NCI-H1048 (cell line): ENCODE results near the gene RBM5.

ENCODE experiments used
- DNase-seq: peaks from one replicate; lab custom pipeline; 2025; lab: John Stamatoyannopoulos, UW

Gene RBM5

DNA sequence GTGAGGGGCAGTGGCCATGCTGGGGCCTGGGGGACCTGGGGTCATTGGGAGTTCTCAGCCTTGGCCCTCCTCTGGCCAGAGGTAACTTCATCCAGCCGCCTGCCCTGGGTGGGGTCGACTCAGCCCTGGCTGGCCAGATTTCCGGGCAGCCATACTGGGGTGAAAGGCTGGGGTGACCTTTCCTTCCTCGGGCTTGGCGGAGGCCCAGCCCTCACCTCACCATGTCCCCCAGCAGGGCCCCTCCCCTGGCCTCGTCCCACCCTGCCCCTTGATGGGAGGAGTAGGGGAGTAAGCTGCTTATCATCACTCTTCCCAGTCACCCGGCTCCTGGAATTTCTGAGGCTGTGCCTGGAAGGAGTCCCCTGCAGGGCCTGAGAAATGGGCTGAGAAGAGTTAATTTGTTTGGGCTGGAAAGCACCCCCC is 71.9 kb downstream of the RBM5 start:
- DNase-seq, result no peak

DNA sequence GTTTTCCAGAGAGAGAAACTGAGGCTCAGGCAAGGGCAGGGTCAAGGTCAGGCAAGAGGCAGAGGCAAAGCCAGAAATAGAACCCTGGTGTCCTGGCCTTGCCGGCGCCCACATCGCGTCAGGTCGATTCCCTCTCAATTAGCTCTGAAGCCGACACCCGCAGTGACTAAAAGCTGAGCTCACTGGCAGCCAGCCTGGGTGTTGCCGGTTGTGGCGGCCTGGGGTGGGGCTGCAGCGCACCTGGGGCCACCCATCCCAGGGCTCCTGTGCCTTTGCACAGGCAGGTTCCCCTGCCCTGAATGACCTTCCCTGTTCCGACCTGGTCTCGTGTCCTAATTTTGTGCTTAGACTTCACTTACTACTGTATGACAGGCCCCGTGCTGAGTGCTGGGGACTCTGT is 72.6 kb downstream of the RBM5 start:
- DNase-seq, result no peak

DNA sequence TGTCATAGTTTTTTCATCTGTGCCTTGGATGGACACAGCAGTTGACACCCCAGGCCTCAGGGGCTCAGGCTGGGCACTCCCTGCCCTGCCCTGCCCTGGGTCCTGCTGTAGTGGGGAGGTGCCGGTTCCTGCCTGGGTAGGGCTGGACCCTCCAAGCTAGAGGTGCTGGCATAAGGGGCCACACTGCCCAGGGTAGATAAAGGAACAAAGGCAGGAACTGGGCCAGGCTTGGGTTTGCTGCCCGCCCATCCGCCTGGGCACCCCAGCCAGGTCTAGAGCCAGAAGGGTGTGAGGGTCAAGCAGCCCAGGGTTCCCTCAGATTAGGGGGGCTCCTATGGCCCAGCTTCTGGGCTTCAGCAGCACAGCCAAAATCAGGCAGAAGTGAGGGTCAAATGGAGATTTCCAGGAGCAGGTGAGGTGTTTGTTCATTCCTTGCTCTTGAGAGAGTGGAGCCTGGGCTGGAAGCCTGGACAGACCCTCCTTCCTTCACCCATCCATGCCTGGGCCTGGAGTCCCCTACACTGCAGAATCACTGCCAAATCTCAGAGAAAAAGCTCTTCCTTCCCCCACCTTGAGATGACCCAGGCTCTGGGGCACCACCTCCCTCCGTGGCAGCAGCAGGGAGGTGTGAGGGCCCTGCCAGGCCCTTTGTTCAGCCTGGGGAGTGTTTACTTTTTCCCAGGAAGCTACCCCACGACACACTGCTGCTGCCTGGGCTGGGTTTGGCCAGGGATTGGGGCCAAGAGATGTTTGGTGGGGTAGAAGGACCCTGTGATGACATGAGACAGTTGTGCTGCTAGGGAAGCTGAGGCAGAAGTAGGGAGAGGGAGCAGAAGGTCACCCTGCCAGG is 73.5 kb downstream of the RBM5 start:
- no peak for DNase-seq

- DNase-seq, result no peak
Measured at GRCh38 chr3:50163572-50164455, 75.1 kb downstream of the RBM5 start.

DNA sequence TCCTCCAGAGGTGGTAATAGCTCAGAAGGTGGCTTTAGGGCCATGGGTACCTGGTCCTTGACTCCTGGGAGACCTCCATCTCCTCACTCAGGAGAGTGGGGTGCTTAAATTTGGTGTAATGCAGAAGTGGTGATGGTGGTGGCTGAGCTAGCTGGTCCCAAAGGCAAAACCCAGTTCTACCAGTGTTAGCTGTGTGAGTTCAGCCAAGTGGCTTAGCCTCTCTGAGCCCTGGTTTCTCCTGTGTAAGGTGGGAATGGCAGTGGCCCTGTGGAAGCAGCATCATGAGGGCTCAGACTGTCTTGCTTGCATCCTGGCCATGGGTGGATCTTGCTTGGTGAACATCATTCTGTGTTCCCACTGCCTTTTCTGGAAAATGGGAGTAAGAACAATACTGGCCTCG is 75.8 kb downstream of the RBM5 start:
- no peak for DNase-seq

DNA sequence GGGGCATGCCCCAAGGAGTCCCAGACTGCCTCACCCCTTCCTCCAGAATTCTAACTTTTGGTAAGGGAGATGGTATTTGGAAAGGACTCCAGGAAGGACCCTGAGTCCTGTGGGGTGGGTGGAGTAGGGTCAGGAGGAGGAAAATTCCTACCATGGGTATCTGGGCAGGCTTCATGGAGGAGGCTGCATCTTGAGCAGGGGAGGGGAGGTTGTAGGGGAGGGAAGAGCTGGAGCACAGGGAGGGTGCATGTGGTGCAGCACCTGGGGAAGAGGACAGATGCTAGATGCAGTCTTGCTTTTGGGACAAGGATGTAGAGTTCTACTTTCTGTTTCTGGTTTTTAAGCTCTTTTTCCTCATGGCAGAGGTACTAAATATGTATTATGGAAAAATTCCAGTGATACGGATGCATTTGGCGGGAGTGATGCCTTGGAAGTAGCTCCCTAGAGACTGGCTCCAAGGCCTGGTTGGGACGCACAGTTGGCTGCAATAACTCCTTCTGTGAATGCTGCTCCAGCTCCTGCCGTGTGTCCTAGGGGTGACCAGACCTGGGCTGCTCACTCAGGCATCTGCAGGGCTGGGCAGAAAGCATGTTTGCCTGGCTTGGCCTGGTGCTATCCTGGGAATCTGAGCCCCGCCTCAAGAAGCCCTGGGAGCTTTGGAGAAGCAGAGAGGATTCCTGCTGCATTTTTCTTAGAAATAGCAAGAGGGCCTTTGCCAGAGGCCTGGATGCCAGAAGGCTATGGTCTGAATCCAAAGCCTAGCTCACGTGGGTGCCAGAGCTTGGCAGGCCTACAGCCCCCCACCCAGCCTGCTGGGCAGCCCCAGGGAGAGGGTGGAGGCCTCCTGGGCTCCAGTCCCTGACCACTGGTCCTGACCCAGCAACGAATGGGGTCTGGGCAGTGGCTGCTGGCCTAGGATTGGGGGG is 76.5 kb downstream of the RBM5 start:
- no peak for DNase-seq

- DNase-seq, result no peak
Measured at GRCh38 chr3:50165910-50166538, 77.3 kb downstream of the RBM5 start.

DNA sequence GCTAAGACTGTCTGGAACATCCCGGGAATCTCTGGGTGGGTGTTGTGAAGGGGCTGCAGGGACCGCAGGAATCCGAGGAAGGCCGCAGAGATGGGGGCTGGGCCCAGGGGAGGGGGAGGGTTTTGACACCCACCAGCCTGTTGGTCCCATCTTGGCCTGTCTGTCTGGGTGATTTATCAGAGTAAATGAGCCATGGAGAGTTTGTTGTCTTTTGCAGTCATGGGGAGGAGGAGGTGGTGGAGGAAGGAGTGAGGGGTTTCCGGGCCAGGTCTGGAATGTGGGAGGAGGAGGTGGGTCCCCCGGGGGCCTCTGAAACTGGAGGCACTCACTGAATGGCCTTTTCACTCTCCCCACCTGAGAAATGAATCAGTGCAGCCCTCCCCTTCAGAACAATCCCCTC is 77.9 kb downstream of the RBM5 start:
- no peak for DNase-seq

DNA sequence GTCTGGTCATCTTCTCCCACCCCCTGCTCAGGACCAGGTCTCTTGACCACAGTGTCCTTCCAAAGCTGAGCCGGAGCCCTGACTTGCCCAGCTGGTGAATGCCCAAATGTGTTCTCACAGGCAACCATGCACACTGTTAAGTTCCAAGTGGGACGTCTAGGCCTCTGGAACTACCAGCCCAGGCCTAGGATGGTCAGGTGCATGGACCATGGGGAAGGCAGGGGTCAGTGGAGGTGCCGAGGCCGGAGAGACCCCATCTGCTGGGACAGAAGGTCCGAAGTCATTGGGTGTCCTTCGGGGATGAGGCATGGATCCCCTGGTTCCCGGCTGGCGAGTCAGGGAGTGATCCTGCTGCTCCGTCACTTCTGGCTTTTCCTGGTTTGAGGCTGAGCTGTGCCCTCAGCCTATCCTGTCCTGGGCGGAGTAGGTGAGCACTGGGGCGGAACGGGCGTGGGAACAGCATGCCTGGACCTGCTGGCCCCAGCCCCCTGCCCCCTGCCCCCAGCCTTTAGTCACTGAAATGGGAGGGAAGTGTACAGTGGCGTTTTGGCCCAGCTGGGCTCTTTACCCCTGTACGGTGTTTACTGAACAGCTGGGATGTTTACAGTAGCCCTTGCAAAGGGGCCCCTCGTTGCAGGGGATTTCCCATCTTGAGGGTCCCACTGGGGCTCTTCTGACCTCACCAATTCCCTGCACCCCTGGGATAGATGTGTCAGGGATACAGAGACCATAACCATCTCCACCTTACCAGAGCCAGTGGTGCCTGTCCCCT is 78.5 kb downstream of the RBM5 start:
- DNase-seq, result no peak

DNA sequence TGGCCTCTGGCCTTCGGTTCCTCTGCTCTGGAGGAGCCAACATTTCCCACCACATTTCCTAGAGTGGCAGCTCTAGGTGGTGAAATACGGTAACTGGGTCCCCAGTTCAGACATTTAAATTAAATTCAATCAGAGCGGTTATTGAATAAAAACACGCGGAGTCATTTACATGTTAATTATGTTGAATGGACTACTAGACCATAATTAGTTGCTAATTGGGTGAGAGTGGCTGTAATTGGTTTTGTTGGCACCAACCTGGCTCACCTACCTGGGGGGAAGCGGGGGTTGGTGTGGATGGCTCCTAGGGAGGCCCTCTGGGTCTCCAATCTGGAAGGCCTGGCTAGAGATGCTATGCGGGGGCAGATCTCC is 79.1 kb downstream of the RBM5 start:
- DNase-seq, result no peak

DNA sequence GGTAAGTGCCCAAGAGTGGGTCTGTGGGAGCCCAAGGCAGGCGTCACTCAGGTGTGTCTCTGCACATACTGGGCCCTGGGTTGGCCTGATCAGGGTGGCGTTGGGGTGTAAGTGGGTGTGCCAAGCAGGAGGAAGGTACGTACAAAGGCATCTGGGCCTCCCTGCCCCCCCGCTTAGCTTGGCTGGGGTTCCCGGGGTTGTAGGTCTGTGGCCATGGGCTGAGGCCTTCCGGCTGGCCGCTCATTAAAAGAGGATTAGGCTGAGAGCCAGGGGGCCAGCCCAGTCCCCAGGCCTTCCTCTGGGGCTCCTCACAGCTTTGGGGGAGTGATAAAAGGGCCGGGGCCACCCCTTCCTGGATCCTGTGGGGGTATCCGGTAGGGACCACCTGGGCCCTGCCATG is 79.7 kb downstream of the RBM5 start:
- DNase-seq, result no peak
